Effector CD8-positive, alpha-beta T cell (primary cell): Measurements from ENCODE around the gene GOLGA6L10.
"Not testable (repeated sequence)": the region's sequence is repeated elsewhere in the genome, so short reads cannot be mapped to it uniquely, and the experiment has no call there.

ENCODE experiments used
- DNase-seq: peaks from one replicate; lab custom pipeline; 2025; lab: John Stamatoyannopoulos, UW
- total RNA-seq, 4 experiments: gene quantifications; one replicate each; lab custom pipeline; 2026; lab: John Stamatoyannopoulos, UW

Gene GOLGA6L10
- total RNA-seq, result 0.54 to 1.4 (median 0.96) reads per million in 4 experiments

- not testable (repeated sequence) for DNase-seq
Measured at GRCh38 chr15:82349375-82349774, at the start of gene GOLGA6L10. Gene GOLGA6L10 (minus strand): TSS chr15:82349475. CDS start chr15:82349375, 100 bp downstream.

- no peak for DNase-seq
Measured at GRCh38 chr15:82398785-82399184, 49.5 kb upstream of the GOLGA6L10 start.

- DNase-seq, result no peak
Measured at GRCh38 chr15:82397817-82398216, 48.5 kb upstream of the GOLGA6L10 start.

- DNase-seq, result not testable (repeated sequence)
Measured at GRCh38 chr15:82395788-82396187, 46.5 kb upstream of the GOLGA6L10 start.

- DNase-seq, result no peak
Measured at GRCh38 chr15:82393671-82394070, 44.4 kb upstream of the GOLGA6L10 start.

- not testable (repeated sequence) for DNase-seq
Measured at GRCh38 chr15:82392077-82392476, 42.8 kb upstream of the GOLGA6L10 start.

GRCh38 chr15:82390152-82390551 is 40.9 kb upstream of the GOLGA6L10 start:
- not testable (repeated sequence) for DNase-seq

- not testable (repeated sequence) for DNase-seq
Measured at GRCh38 chr15:82387209-82387608, 37.9 kb upstream of the GOLGA6L10 start.

GRCh38 chr15:82381330-82381955 is 32.2 kb upstream of the GOLGA6L10 start:
- not testable (repeated sequence) for DNase-seq

GRCh38 chr15:82379552-82379951 is 30.3 kb upstream of the GOLGA6L10 start:
- DNase-seq, result not testable (repeated sequence)

GRCh38 chr15:82373661-82374060 is 24.4 kb upstream of the GOLGA6L10 start:
- DNase-seq, result not testable (repeated sequence)

GRCh38 chr15:82371656-82372055 is 22.4 kb upstream of the GOLGA6L10 start:
- no peak for DNase-seq

- not testable (repeated sequence) for DNase-seq
Measured at GRCh38 chr15:82367790-82368189, 18.5 kb upstream of the GOLGA6L10 start.

- DNase-seq, result not testable (repeated sequence)
Measured at GRCh38 chr15:82365692-82366323, 16.5 kb upstream of the GOLGA6L10 start.

GRCh38 chr15:82364548-82364947 is 15.3 kb upstream of the GOLGA6L10 start:
- not testable (repeated sequence) for DNase-seq

- not testable (repeated sequence) for DNase-seq
Measured at GRCh38 chr15:82362790-82363189, 13.5 kb upstream of the GOLGA6L10 start.

GRCh38 chr15:82360618-82361017 is 11.3 kb upstream of the GOLGA6L10 start:
- DNase-seq, result not testable (repeated sequence)

GRCh38 chr15:82355055-82355454 is 5.8 kb upstream of the GOLGA6L10 start:
- not testable (repeated sequence) for DNase-seq

GRCh38 chr15:82354546-82354945 is 5.3 kb upstream of the GOLGA6L10 start:
- DNase-seq, result not testable (repeated sequence)

GRCh38 chr15:82347645-82348044 is 1.6 kb downstream of the GOLGA6L10 start:
- not testable (repeated sequence) for DNase-seq

- DNase-seq, result not testable (repeated sequence)
Measured at GRCh38 chr15:82345176-82345575, 4.1 kb downstream of the GOLGA6L10 start.

- DNase-seq, result not testable (repeated sequence)
Measured at GRCh38 chr15:82344421-82344820, 4.9 kb downstream of the GOLGA6L10 start.

GRCh38 chr15:82343851-82344250 is 5.4 kb downstream of the GOLGA6L10 start:
- not testable (repeated sequence) for DNase-seq
